ENCODE measurements around the gene FAM217B. TPM values are rescaled to one million over a fixed set of nuclear protein-coding genes. Genes with fewer than 3 reads are reported as not detected.
A peak's percentile ranks its signal among the peaks of the same experiment; 100 is the strongest.

FAM217B gene
- total RNA-seq, 4 donors from 2014 or later = 9.0 to 34.3 (median 12.3) TPM

- H3K27ac ChIP-seq = peak overlapping the region in 1 of 4 donors; percentile 30
- 45 to 52% methylated on average over 18 of the region's 18 CpGs for WGBS, 2 donors
- TF ChIP-seq EP300 (IDR thresholded peaks at IDR 0.05) (no peak), CTCF (IDR thresholded peaks at IDR 0.05) (no peak), POLR2A (IDR thresholded peaks at IDR 0.05) (no peak)
- H3K4me1 ChIP-seq = peaks cover 0 to 3% (median 0%) of the 10 kb centered on the region in 4 donors
- no peaks in the 10 kb centered on the region for H3K9me3 ChIP-seq
- peaks cover 0 to 36% (median 0%) of the 10 kb centered on the region in 3 donors for H3K36me3 ChIP-seq
- no peak for DNase-seq (ENCODE audit: low spot score in 2 of 2)
- peak overlapping the region in 2 of 4 donors; percentile 3 to 15 for H3K4me3 ChIP-seq
- no peaks in the 10 kb centered on the region for H3K27me3 ChIP-seq
Measured at GRCh38 chr20:59993736-59994430, 53.7 kb downstream of the FAM217B start.

DNA sequence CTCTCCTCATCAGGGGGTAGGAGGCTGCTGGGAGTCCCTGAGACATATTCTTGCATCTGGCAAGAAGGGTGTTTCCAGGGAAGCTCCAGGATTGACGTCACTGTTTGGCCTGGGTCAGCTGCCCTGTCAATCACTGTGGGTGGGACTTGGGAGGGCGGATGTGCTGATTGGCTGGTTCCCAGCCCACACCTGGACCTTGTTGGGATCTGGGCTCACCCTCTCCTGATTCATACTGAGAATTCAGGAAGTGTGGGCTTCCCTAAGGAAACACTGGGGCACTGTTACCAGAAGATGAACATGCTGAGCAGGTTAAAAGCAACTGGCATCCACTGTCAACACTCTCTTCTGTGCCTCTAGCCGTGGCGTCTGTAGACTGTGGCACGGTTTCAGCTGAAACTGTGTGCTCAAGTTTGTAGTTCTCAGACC lies 54.5 kb downstream of the FAM217B start:
- peak overlapping the region in 1 of 4 donors; percentile 15 for H3K4me3 ChIP-seq
- WGBS, 2 donors = 54% methylated on average over 5 of the region's 5 CpGs
- H3K27me3 ChIP-seq = no peaks in the 10 kb centered on the region
- no peak for DNase-seq (ENCODE audit: low spot score in 2 of 2)
- H3K9me3 ChIP-seq = no peaks in the 10 kb centered on the region
- peak overlapping the region in 1 of 4 donors; percentile 30 for H3K27ac ChIP-seq
- peaks cover 0 to 3% (median 0%) of the 10 kb centered on the region in 4 donors for H3K4me1 ChIP-seq
- TF ChIP-seq CTCF (IDR thresholded peaks at IDR 0.05) (no peak), POLR2A (IDR thresholded peaks at IDR 0.05) (no peak), EP300 (IDR thresholded peaks at IDR 0.05) (no peak)
- H3K36me3 ChIP-seq = peaks cover 0 to 40% (median 0%) of the 10 kb centered on the region in 3 donors

DNA sequence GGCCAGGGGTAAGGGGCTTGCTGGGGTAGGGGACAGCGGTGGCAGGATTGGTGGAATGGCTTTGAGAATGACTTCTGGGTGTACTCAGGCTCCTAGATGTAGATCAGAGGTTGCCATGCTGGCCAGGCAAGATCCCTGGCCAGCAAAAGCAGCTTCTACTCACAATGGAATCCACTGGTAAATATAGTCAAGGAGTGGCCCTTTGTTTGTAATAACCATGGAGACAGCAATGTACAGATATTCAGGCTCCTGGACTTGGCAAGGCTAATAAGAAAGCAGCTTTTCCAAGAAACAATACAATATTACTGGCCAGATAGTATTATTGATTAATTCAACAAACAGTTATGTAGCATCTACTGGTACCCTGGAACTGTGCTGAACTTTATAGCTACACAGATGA lies 55.9 kb downstream of the FAM217B start:
- WGBS, 2 donors = 90 to 100% methylated on average over 1 of the region's 1 CpG
- Histone ChIP-seq H3K9me3 (no peaks in the 10 kb centered on the region), H3K4me1 (peaks cover 0 to 3% (median 0%) of the 10 kb centered on the region in 4 donors), H3K27me3 (no peaks in the 10 kb centered on the region), H3K4me3 (no peak overlapping the region), H3K27ac (no peak overlapping the region), H3K36me3 (peaks cover 0 to 34% (median 0%) of the 10 kb centered on the region in 3 donors)
- TF ChIP-seq POLR2A (IDR thresholded peaks at IDR 0.05) = no peak
- TF ChIP-seq CTCF (IDR thresholded peaks at IDR 0.05) = no peak
- no peak for TF ChIP-seq EP300 (IDR thresholded peaks at IDR 0.05)
- no peak for DNase-seq (ENCODE audit: low spot score in 2 of 2)

DNA sequence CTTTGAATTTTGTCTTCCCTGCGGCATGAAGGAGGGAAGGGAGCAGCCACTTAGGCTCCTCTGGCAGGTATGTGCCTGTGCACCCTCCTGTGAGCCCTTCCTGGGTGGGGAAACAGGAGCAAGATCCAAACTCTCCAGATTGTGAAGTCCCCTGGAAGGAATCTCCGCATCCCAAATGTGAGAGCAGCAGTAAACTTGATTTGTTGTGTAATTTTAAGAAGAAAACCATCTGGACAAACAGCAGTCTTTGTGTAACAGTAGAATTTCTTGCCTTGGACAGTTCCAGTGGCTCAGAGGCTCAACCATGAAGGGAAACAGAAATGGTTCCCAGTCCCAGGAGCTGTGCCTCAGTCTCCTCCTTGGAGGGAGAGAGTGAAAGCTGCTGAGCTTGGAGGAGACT lies 57.7 kb downstream of the FAM217B start:
- Histone ChIP-seq H3K4me1 (peaks cover 0 to 3% (median 0%) of the 10 kb centered on the region in 4 donors), H3K9me3 (no peaks in the 10 kb centered on the region), H3K36me3 (peaks cover 0 to 30% (median 0%) of the 10 kb centered on the region in 3 donors), H3K4me3 (no peak overlapping the region), H3K27me3 (no peaks in the 10 kb centered on the region), H3K27ac (no peak overlapping the region)
- TF ChIP-seq EP300 (IDR thresholded peaks at IDR 0.05) (no peak), POLR2A (IDR thresholded peaks at IDR 0.05) (no peak), CTCF (IDR thresholded peaks at IDR 0.05) (no peak)
- no peak for DNase-seq (ENCODE audit: low spot score in 2 of 2)
- WGBS, 2 donors = 93 to 96% methylated on average over 2 of the region's 2 CpGs

Other genes with a start within 250 kb of the FAM217B start
- gene SYCP2, start 6.8 kb upstream of the FAM217B start, total RNA-seq = 1 to 10 TPM; 3.1 to 4.2 (median 3.6) TPM
- gene PPP1R3D, start 84 bp upstream of the FAM217B start, total RNA-seq = 1 to 10 TPM; 7.2 to 8.7 (median 8.0) TPM
- 1 to 10 TPM; 1.3 to 4.8 (median 2.6) TPM for gene CDH26, start 18.0 kb downstream of the FAM217B start, total RNA-seq